Motor neuron (in vitro differentiated cells): ENCODE data around the gene CCDC9B. TPM values are rescaled to one million over a fixed set of nuclear protein-coding genes. Genes with fewer than 3 reads are reported as not detected.

Experiments
- ATAC-seq, 8 experiments: fragments of 200-7000 bp; cut with Tn5 transposase; replicated peaks in 6 of 8; 2 replicates each; pipeline ENCODE4 v1.8.0; 2021; ENCODE audit warnings: mild to moderate bottlenecking in 8 of 8, moderate library complexity in 8 of 8
- H3K27ac ChIP-seq, 2 donors: fragments of 250-450 bp; sonication (Bioruptor Pico); 2 replicates each; pipeline ENCODE4 v1.9.0; 2021; ENCODE audit warnings: antibody characterized with exemption in 2 of 2, mild to moderate bottlenecking in 2 of 2, moderate library complexity in 1 of 2
- H3K4me1 ChIP-seq, 2 donors: fragments of 250-450 bp; sonication (Bioruptor Pico); replicated peaks in 1 of 2; 2 replicates each; pipeline ENCODE4 v1.6.1; 2021; ENCODE audit warnings: antibody characterized with exemption in 2 of 2, mild to moderate bottlenecking in 2 of 2, moderate library complexity in 1 of 2
- H3K4me3 ChIP-seq, 5 donors: fragments of 250-450 bp; sonication (Bioruptor Pico); 2 replicates each; pipeline ENCODE4 v1.9.0; 2021; ENCODE audit warnings: antibody characterized with exemption in 5 of 5, mild to moderate bottlenecking in 5 of 5, moderate library complexity in 4 of 5
- WGBS, 10 experiments: fragments of 450-650 bp; shearing (Covaris generic); methylation state at CpG; one replicate each; pipeline ENCODE4 v1.0.0; 2022; 5-methylcytosine and 5-hydroxymethylcytosine counted together
- in situ Hi-C, 9 experiments: fragments of 400-800 bp; cut with MboI; loops; one replicate each; pipeline ENCODE4 v1.15.0; 2021; ENCODE audit warnings: low sequenced_read_pairs in 9 of 9, low pct_unique_long_range_greater_than_20kb in 2 of 9; ENCODE audit not compliant: unreplicated experiment in 9 of 9
- total RNA-seq, 8 experiments: library from RNA; unstranded; fragments of 300-600 nt; gene quantifications; 2 replicates each; pipeline versions ENCODE4 v1.2.3 to v1.2.4, GENCODE V29; 2022

Gene CCDC9B
- total RNA-seq, 8 experiments from 2014 or later, result 0.50 to 32.6 (median 1.9) TPM

- H3K27ac ChIP-seq, result no peak overlapping the region
- no peak overlapping the region for H3K4me3 ChIP-seq
- in situ Hi-C loops, result no loop called here
- peaks cover 16 to 18% of the 10 kb centered on the region in 2 donors for H3K4me1 ChIP-seq
- 0 to 71% (median 61%) methylated on average over 3 to 8 of the region's 10 CpGs; no CpG with 5 or more reads in 3 of the 10 experiments for WGBS, 10 experiments
- ATAC-seq, result peak in 6 of 8 experiments; percentile 50 to 84 (median 64)
Measured at GRCh38 chr15:40313531-40314398, 27.0 kb downstream of the CCDC9B start.

GRCh38 chr15:40312370-40313158 lies 28.2 kb downstream of the CCDC9B start:
- WGBS, 10 experiments, result 53 to 100% (median 81%) methylated on average over 2 to 9 of the region's 10 CpGs; no CpG with 5 or more reads in 2 of the 10 experiments
- in situ Hi-C loops, result no loop called here
- ATAC-seq, result no peak
- no peak overlapping the region for H3K27ac ChIP-seq
- no peak overlapping the region for H3K4me3 ChIP-seq
- peaks cover 19 to 26% of the 10 kb centered on the region in 2 donors for H3K4me1 ChIP-seq

- no peak for ATAC-seq
- Histone ChIP-seq H3K4me3 (no peak overlapping the region), H3K27ac (no peak overlapping the region), H3K4me1 (peaks cover 18 to 33% of the 10 kb centered on the region in 2 donors)
- WGBS, 10 experiments, result 0 to 49% (median 34%) methylated on average over 1 to 3 of the region's 3 CpGs; no CpG with 5 or more reads in 1 of the 10 experiments
- in situ Hi-C loops, result no loop called here
Measured at GRCh38 chr15:40310993-40311392, 29.7 kb downstream of the CCDC9B start.

GRCh38 chr15:40310001-40310959 lies 30.5 kb downstream of the CCDC9B start:
- 0 to 40% (median 0%) methylated on average over 1 to 4 of the region's 4 CpGs; no CpG with 5 or more reads in 1 of the 10 experiments for WGBS, 10 experiments
- H3K27ac ChIP-seq, result no peak overlapping the region
- peaks cover 18 to 33% of the 10 kb centered on the region in 2 donors for H3K4me1 ChIP-seq
- H3K4me3 ChIP-seq, result no peak overlapping the region
- in situ Hi-C loops, result no loop called here
- ATAC-seq, result peak; percentile 47 to 86 (median 68)

GRCh38 chr15:40309344-40309862 lies 31.3 kb downstream of the CCDC9B start:
- Histone ChIP-seq H3K27ac (no peak overlapping the region), H3K4me3 (no peak overlapping the region), H3K4me1 (peaks cover 18 to 33% of the 10 kb centered on the region in 2 donors)
- ATAC-seq, result no peak
- in situ Hi-C loops, result no loop called here
- WGBS, 10 experiments, result 65 to 100% (median 84%) methylated on average over 1 to 7 of the region's 8 CpGs; no CpG with 5 or more reads in 2 of the 10 experiments

GRCh38 chr15:40307421-40308211 lies 33.1 kb downstream of the CCDC9B start, which contains the start of gene PLCB2:
Gene PLCB2, minus strand, starts transcription at chr15:40307935. Its CDS starts 263 bp downstream, at chr15:40307672.
- no peak within 1 kb of the TSS for H3K4me3 ChIP-seq

GRCh38 chr15:40306908-40307307 lies 33.8 kb downstream of the CCDC9B start:
- H3K27ac ChIP-seq, result no peak overlapping the region
- in situ Hi-C loops, result no loop called here
- H3K4me1 ChIP-seq, result peaks cover 18 to 29% of the 10 kb centered on the region in 2 donors
- 34 to 80% (median 53%) methylated on average over 1 to 3 of the region's 7 CpGs; no CpG with 5 or more reads in 7 of the 10 experiments for WGBS, 10 experiments
- no peak overlapping the region for H3K4me3 ChIP-seq
- peak in 5 of 8 experiments; percentile 7 to 18 (median 9) for ATAC-seq

More at GRCh38 chr15:40307421-40308211, 33.1 kb downstream of the CCDC9B start, which contains the start of gene PLCB2:
- peak within 1 kb of the TSS in 1 of 2 donors; percentile 49 for H3K27ac ChIP-seq
- ATAC-seq, result peak in 7 of 8 experiments; percentile 37 to 76 (median 67)
- in situ Hi-C loops, result no loop called here
- 60 to 93% (median 60%) methylated on average over 1 to 2 of the region's 15 CpGs; no CpG with 5 or more reads in 7 of the 10 experiments for WGBS, 10 experiments
- H3K4me1 ChIP-seq, result peaks cover 18 to 29% of the 10 kb centered on the region in 2 donors

- Histone ChIP-seq H3K4me3 (no peak overlapping the region), H3K4me1 (peaks cover 18 to 34% of the 10 kb centered on the region in 2 donors), H3K27ac (no peak overlapping the region)
- no peak for ATAC-seq
- in situ Hi-C loops, result no loop called here
- 71 to 92% (median 80%) methylated on average over 1 to 2 of the region's 5 CpGs; no CpG with 5 or more reads in 7 of the 10 experiments for WGBS, 10 experiments
Measured at GRCh38 chr15:40306371-40306770, 34.4 kb downstream of the CCDC9B start.

GRCh38 chr15:40305281-40305680 lies 35.5 kb downstream of the CCDC9B start:
- no peak for ATAC-seq
- Histone ChIP-seq H3K27ac (no peak overlapping the region), H3K4me3 (no peak overlapping the region), H3K4me1 (peaks cover 18 to 35% of the 10 kb centered on the region in 2 donors)
- WGBS, 10 experiments, result 0 to 100% (median 79%) methylated on average over 1 to 2 of the region's 4 CpGs; no CpG with 5 or more reads in 5 of the 10 experiments
- in situ Hi-C loops, result no loop called here

- 36% methylated on average over 1 of the region's 2 CpGs; no CpG with 5 or more reads in 9 of the 10 experiments for WGBS, 10 experiments
- peaks cover 12 to 25% of the 10 kb centered on the region in 2 donors for H3K4me1 ChIP-seq
- in situ Hi-C loops, result no loop called here
- H3K4me3 ChIP-seq, result no peak overlapping the region
- ATAC-seq, result no peak
- H3K27ac ChIP-seq, result no peak overlapping the region
Measured at GRCh38 chr15:40303576-40303975, 37.2 kb downstream of the CCDC9B start.

GRCh38 chr15:40302981-40303380 lies 37.8 kb downstream of the CCDC9B start:
- Histone ChIP-seq H3K4me3 (no peak overlapping the region), H3K27ac (no peak overlapping the region), H3K4me1 (peaks cover 12 to 21% of the 10 kb centered on the region in 2 donors)
- no peak for ATAC-seq
- in situ Hi-C loops, result no loop called here
- WGBS, 10 experiments, result 20 to 100% (median 96%) methylated on average over 1 to 5 of the region's 11 CpGs; no CpG with 5 or more reads in 4 of the 10 experiments
